ENCODE data around the gene LCOR.

Gene LCOR

GRCh38 chr10:97040706-97041105, 208.6 kb downstream of the LCOR start:
- H4K20me1 ChIP-seq (ENCODE audit: insufficient read depth), result no peaks in the 10 kb centered on the region
- no peak overlapping the region for H2AFZ ChIP-seq (ENCODE audit: low read depth)
- H3K36me3 ChIP-seq (ENCODE audit: insufficient read depth), result no peaks in the 10 kb centered on the region

GRCh38 chr10:97042081-97042480, 210.0 kb downstream of the LCOR start:
- no peaks in the 10 kb centered on the region for H3K27me3 ChIP-seq (ENCODE audit: insufficient read depth, low read depth)
- H3K79me2 ChIP-seq (ENCODE audit: insufficient read depth, low read depth), result no peaks in the 10 kb centered on the region
- H4K20me1 ChIP-seq (ENCODE audit: insufficient read depth), result no peaks in the 10 kb centered on the region
- no peak overlapping the region for H3K27ac ChIP-seq
- no peak overlapping the region for H3K9ac ChIP-seq
- no peak overlapping the region for H3K4me3 ChIP-seq (IDR thresholded peaks at IDR 0.05; ENCODE audit: insufficient read depth, low read depth, low read length)
- no peak overlapping the region for H3K4me2 ChIP-seq
- TF ChIP-seq CTCF (conservative IDR thresholded peaks at IDR 0.05; ENCODE audit: low read depth, low read length), result no peak
- H3K4me1 ChIP-seq (ENCODE audit: low read depth, poor library complexity, severe bottlenecking), result no peaks in the 10 kb centered on the region
- no peaks in the 10 kb centered on the region for H3K36me3 ChIP-seq (ENCODE audit: insufficient read depth)
- H2AFZ ChIP-seq (ENCODE audit: low read depth), result no peak overlapping the region

More at GRCh38 chr10:97040706-97041105, 208.6 kb downstream of the LCOR start:
- TF ChIP-seq CTCF (conservative IDR thresholded peaks at IDR 0.05; ENCODE audit: low read depth, low read length), result no peak
- no peak overlapping the region for H3K27ac ChIP-seq
- no peak overlapping the region for H3K9ac ChIP-seq
- H3K79me2 ChIP-seq (ENCODE audit: insufficient read depth, low read depth), result no peaks in the 10 kb centered on the region
- no peaks in the 10 kb centered on the region for H3K4me1 ChIP-seq (ENCODE audit: low read depth, poor library complexity, severe bottlenecking)
- H3K4me3 ChIP-seq (IDR thresholded peaks at IDR 0.05; ENCODE audit: insufficient read depth, low read depth, low read length), result no peak overlapping the region
- H3K4me2 ChIP-seq, result no peak overlapping the region
- no peaks in the 10 kb centered on the region for H3K27me3 ChIP-seq (ENCODE audit: insufficient read depth, low read depth)

- H2AFZ ChIP-seq (ENCODE audit: low read depth), result no peak overlapping the region
- no peaks in the 10 kb centered on the region for H4K20me1 ChIP-seq (ENCODE audit: insufficient read depth)
- no peaks in the 10 kb centered on the region for H3K79me2 ChIP-seq (ENCODE audit: insufficient read depth, low read depth)
- H3K4me3 ChIP-seq (IDR thresholded peaks at IDR 0.05; ENCODE audit: insufficient read depth, low read depth, low read length), result no peak overlapping the region
- H3K4me1 ChIP-seq (ENCODE audit: low read depth, poor library complexity, severe bottlenecking), result no peaks in the 10 kb centered on the region
- H3K36me3 ChIP-seq (ENCODE audit: insufficient read depth), result no peaks in the 10 kb centered on the region
- H3K27me3 ChIP-seq (ENCODE audit: insufficient read depth, low read depth), result no peaks in the 10 kb centered on the region
- H3K4me2 ChIP-seq, result no peak overlapping the region
- H3K27ac ChIP-seq, result no peak overlapping the region
- TF ChIP-seq CTCF (conservative IDR thresholded peaks at IDR 0.05; ENCODE audit: low read depth, low read length), result no peak
- H3K9ac ChIP-seq, result no peak overlapping the region
These were observed 210.8 kb downstream of the LCOR start for GRCh38 chr10:97042716-97043562.

GRCh38 chr10:97043563-97043855, 211.4 kb downstream of the LCOR start:
- no peak overlapping the region for H3K4me2 ChIP-seq
- H3K79me2 ChIP-seq (ENCODE audit: insufficient read depth, low read depth), result no peaks in the 10 kb centered on the region
- H3K4me1 ChIP-seq (ENCODE audit: low read depth, poor library complexity, severe bottlenecking), result no peaks in the 10 kb centered on the region
- TF ChIP-seq CTCF (conservative IDR thresholded peaks at IDR 0.05; ENCODE audit: low read depth, low read length), result no peak
- no peak overlapping the region for H2AFZ ChIP-seq (ENCODE audit: low read depth)
- no peaks in the 10 kb centered on the region for H3K36me3 ChIP-seq (ENCODE audit: insufficient read depth)
- no peaks in the 10 kb centered on the region for H4K20me1 ChIP-seq (ENCODE audit: insufficient read depth)
- H3K4me3 ChIP-seq (IDR thresholded peaks at IDR 0.05; ENCODE audit: insufficient read depth, low read depth, low read length), result no peak overlapping the region
- H3K9ac ChIP-seq, result no peak overlapping the region
- no peaks in the 10 kb centered on the region for H3K27me3 ChIP-seq (ENCODE audit: insufficient read depth, low read depth)
- H3K27ac ChIP-seq, result no peak overlapping the region
